Measurements from ENCODE around the gene GSTCD.

DNA sequence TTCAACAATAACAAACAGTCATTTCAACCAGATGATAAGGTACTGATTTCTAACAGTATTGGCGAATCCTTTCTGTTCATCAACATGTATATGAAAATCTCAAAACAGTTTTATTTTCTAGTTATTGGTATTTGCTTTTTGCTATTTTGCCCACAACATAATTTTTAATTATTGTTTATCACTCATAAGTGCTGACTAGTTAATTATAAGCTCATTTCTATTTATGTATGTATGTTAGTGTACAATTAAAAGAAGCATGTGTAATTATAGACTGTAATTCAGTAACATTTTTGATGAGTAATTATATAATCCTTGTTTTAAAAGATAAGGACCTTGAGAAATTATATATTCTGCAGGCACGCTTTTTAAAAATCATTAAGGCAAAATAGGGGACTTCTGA lies 119.5 kb downstream of the GSTCD start:
- no peak for TF ChIP-seq EZH2phosphoT487 (IDR thresholded peaks at IDR 0.05)
- TF ChIP-seq, protein P1, sequence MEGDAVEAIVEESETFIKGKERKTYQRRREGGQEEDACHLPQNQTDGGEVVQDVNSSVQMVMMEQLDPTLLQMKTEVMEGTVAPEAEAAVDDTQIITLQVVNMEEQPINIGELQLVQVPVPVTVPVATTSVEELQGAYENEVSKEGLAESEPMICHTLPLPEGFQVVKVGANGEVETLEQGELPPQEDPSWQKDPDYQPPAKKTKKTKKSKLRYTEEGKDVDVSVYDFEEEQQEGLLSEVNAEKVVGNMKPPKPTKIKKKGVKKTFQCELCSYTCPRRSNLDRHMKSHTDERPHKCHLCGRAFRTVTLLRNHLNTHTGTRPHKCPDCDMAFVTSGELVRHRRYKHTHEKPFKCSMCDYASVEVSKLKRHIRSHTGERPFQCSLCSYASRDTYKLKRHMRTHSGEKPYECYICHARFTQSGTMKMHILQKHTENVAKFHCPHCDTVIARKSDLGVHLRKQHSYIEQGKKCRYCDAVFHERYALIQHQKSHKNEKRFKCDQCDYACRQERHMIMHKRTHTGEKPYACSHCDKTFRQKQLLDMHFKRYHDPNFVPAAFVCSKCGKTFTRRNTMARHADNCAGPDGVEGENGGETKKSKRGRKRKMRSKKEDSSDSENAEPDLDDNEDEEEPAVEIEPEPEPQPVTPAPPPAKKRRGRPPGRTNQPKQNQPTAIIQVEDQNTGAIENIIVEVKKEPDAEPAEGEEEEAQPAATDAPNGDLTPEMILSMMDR (IDR thresholded peaks at IDR 0.05), result no peak
- TF ChIP-seq EZH2 (IDR thresholded peaks at IDR 0.05), result no peak

Data from neural progenitor cell (in vitro differentiated cells).